Spleen (tissue), 7 donors: ENCODE results near the gene PPM1A.

Experiments
- CTCF ChIP-seq, 11 experiments: fragments of 200-600 bp in 7 of 11; fragments of 450-650 bp in 4 of 11; sonication (generic) in 4 of 11; IDR thresholded peaks in 8 of 11; conservative IDR thresholded peaks in 3 of 11; 1 replicate in 7 of 11; 2 replicates in 4 of 11; pipeline versions ENCODE4 v1.4.0 to v1.8.0; 2016 to 2021; ENCODE audit warnings: antibody characterized with exemption in 11 of 11, inconsistent platforms in 4 of 11, mild to moderate bottlenecking in 1 of 11
- POLR2A ChIP-seq, 3 donors: fragments of 450-650 bp; IDR thresholded peaks; one replicate each; pipeline ENCODE4 v1.5.1; 2017; ENCODE audit warnings: antibody characterized with exemption in 3 of 3, mild to moderate bottlenecking in 1 of 3
- donor health status: DM: no; HTN: no; CAD: no; lungs with moderate emphysema.
- donor health status: DM: no; HTN: no; CAD: no.
- donor health status: DM: no; HTN: no; CAD: no.

GRCh38 chr14:60287452-60287851 is 38.4 kb downstream of the PPM1A start:
- TF ChIP-seq CTCF (IDR thresholded peaks at IDR 0.05 in 8 of 11, conservative IDR thresholded peaks at IDR 0.05 in 3 of 11) (no peak), POLR2A (IDR thresholded peaks at IDR 0.05) (no peak)
